GM12872 (cell line): ENCODE data around the gene IQGAP1.

Source experiments
- CTCF ChIP-seq: IDR thresholded peaks from 3 replicates; pipeline ENCODE4 v1.5.1; 2011; ENCODE audit warnings: low read depth, mild to moderate bottlenecking, low read length, moderate library complexity; ENCODE audit not compliant: insufficient read depth

Gene IQGAP1

GRCh38 chr15:90471126-90471525 lies 83.1 kb downstream of the IQGAP1 start:
- TF ChIP-seq CTCF, result no peak

DNA sequence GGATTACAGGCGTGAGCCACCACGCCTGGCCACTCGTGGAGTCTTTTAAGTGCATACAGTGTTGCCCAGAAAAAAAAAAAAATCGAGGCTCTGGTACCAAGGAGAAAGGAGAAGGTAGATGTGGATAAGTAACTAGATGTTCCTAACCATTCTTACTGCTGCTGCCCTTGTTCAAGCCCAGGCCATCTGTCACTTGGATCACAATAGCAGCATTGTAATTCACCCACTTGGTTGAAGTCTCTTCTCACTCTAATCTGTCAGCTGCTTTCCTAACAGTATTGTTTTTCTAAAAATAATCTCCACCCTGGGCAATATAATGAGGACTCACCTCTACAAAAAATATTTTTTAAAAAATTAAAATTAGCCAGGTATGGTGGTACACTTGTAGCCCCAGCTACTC lies 83.7 kb downstream of the IQGAP1 start:
- TF ChIP-seq CTCF, result no peak

DNA sequence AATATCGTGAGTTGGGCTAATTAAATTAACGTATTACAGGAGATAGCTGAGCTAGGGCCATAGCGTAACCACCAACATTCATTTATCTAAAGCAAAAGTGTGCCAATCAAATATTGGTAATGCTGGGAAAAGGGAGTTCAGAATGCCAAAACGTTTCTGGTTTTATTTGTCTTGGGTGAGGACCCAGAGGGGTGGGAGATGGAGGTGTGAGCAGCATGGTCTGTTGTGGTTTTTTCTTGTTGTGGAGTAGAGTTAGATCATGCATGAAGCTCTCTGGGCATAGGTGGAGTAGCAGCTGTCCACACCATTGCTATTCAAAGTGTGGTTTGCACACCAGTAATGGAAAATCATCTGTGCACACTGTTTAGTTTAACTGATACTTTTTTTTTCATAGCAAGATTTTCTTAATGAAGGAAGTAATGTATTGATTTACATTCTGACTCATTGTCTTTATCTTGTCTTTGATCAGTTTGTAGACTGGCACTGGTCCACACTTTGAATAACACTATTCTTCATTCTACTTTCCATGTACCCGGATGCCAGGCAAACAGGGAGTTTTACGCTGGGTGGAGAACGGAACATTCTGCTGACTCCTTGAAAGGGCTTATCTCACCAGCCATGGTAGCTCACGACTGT lies 90.9 kb downstream of the IQGAP1 start:
- no peak for TF ChIP-seq CTCF

GRCh38 chr15:90479656-90480055 lies 91.6 kb downstream of the IQGAP1 start:
- TF ChIP-seq CTCF, result no peak

GRCh38 chr15:90481023-90481422 lies 93.0 kb downstream of the IQGAP1 start:
- TF ChIP-seq CTCF, result no peak

DNA sequence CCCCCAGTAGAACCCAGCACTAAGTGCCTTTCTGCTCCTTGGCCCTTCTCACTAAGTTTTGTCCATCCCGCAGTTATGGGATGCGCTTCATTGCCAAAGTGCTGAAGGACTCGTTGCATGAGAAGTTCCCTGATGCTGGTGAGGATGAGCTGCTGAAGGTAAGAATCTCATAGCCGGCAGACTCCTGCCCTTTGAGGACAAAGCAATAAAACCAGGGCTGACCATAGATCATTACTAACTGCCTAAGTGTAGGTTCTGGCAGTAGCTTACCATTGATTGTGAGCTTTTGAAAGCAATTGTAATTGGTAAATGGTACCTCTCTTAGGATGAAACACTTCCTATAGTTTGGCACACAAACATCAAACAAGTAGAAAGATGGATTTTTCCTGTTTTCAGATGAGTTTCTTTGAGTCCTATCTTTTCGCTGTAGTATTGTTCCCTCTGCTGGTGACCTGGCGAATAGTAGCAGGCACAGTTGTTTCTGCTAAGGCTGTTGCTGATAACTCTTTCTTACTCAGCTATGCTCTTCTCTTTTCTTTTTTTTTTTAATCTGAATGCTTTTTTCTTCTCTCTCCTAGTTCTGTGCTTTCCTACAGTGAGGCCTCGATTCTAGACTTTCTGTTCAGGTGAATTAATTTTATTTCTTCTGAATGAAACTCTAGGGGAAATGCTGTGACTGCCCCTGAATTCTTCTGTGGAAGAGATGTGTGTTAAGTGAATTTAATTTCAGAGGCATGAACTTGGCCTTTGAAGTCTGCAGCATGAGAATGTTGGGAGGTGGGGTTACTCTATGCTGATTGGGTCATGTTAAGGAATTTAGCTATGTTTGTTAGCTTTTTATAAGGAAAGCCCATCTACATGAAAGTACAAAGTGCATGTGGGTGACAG lies 94.3 kb downstream of the IQGAP1 start:
- TF ChIP-seq CTCF, result peak; percentile 64

- no peak for TF ChIP-seq CTCF
Measured at GRCh38 chr15:90483012-90483307, 94.9 kb downstream of the IQGAP1 start.
